SH-SY5Y (cell line): Measurements from ENCODE around the gene JADE3.

Source experiments
- GATA2 ChIP-seq: IDR thresholded peaks from 2 replicates; pipeline ENCODE4 v1.6.1; 2011; ENCODE audit warnings: mild to moderate bottlenecking, low read depth, low read length
- GATA3 ChIP-seq: IDR thresholded peaks from 2 replicates; pipeline ENCODE4 v1.6.1; 2011; ENCODE audit warnings: low read depth, mild to moderate bottlenecking, low read length, moderate library complexity

DNA sequence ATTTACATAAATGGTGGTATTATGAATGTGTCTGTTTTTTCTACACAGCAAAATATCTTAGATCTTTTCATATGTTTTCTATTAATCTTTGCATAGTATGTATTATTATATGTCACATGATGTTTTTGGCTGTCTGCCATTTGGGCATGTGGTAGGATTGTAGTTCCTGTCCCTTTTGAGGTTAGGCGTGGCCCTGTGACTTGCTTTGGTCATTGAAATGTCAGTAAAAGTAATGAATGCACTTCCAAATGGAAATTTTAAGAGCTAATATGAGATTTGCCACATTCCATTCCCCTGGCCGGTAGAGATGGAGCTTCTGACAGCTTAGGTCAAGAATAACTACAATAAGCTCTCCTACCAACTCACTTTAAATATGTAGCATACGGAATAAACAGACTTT, 45.1 kb downstream of the JADE3 start:
- TF ChIP-seq GATA2 (no peak), GATA3 (no peak)
